GM19351 (cell line): Measurements from ENCODE around the gene NFX1.
"Not testable (repeated sequence)": the region's sequence is repeated elsewhere in the genome, so short reads cannot be mapped to it uniquely, and the experiment has no call there.

Experiments used
- ATAC-seq: cut with Tn5 transposase; IDR thresholded peaks from one replicate; pipeline ENCODE4 v1.9.1; 2021; ENCODE audit warnings: mild to moderate bottlenecking, moderate library complexity; ENCODE audit not compliant: unreplicated experiment

The NFX1 gene

DNA sequence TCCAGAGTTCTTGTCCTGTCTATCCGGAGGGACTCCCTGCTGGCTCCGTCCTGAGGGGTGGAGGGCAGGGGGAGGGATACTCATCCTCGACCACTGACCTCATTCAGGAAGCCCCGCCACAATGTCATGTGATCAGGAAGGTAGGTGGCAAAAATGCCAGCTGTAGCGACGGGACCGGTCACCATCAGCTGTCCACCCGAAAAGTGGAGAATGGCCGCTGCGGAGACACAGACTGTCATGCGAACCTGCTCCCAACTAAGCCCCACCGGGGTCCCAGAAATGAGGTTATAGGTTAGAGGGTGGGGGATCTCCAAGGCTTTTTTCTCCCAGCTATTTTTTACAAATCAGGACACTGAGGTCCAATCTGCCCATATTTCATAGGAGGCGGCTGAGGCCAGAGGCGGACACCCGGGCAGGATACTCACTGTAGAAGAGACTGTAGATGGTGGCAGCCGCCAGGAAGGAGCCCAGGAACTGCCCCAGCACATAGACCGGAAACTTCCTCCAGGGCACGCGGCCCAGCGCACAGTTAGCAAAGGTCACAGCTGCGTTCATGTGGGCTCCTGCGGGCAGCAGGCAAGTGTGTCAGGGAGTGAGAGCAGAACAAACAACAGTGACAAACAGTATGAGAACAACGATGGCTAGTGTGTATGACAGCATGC lies 95.8 kb downstream of the NFX1 start:
- ATAC-seq = not testable (repeated sequence)

- not testable (repeated sequence) for ATAC-seq
Observed at GRCh38 chr9:33386641-33386996, 96.3 kb downstream of the NFX1 start.

DNA sequence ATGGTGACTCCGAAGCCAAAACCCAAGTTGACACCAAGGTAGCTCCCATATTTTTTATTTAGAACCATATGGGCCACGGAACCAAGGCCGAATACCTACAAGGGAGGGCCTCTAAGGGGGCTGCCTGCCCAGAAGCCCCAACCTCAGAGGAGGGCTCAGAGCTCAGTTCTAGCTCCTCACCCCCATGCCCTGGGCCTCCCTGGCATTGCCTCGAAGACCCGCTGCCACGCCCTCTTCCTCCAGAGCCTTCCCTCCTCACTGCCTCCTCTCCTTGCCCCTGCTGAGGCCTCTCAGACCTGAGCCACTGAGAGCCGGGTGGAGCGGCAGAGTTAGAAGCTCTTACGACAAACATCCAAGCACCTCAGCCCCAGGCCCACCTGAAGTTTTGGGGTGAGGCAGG lies 96.7 kb downstream of the NFX1 start:
- ATAC-seq = not testable (repeated sequence)

DNA sequence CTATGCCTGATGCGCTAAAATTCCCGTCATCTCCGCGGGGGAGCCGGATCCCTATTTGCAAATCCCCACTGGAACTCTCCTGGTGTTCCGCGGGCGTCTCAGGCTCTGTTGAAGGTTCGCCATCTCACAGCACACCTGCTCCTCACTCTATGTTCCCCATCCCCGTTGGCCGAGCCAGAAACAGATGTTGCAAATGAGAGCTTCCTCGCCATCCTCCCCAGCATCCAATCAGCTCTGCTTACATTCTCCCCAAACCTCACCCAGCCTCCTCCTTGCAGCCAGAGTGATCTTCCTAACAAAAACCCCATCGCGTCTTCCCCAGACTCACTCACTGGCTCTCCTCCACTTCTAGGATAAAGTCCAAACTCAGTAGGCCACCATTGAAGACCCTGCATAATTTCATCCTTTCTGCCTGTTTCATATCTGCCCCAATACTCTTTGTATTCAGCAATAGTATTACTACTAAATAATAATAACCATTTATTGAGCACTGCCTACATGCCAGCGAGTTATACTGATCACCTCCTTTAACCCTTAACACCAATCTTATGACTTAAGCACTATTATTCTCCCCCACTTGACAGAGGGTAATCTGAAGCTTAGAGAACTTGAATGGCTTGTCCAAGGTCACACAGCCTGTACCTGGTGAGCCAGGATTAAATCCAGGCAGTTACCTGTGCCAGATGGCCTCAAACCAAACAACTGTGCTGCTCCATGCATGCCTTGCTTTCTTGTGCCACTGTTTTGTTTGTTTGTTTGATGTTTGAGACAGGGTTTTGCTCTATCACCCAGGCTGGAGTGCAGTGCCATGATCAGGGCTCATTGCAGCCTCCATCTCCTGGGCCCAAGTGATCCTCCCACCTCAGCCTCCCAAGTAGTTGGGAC lies 98.0 kb downstream of the NFX1 start:
- no peak for ATAC-seq

DNA sequence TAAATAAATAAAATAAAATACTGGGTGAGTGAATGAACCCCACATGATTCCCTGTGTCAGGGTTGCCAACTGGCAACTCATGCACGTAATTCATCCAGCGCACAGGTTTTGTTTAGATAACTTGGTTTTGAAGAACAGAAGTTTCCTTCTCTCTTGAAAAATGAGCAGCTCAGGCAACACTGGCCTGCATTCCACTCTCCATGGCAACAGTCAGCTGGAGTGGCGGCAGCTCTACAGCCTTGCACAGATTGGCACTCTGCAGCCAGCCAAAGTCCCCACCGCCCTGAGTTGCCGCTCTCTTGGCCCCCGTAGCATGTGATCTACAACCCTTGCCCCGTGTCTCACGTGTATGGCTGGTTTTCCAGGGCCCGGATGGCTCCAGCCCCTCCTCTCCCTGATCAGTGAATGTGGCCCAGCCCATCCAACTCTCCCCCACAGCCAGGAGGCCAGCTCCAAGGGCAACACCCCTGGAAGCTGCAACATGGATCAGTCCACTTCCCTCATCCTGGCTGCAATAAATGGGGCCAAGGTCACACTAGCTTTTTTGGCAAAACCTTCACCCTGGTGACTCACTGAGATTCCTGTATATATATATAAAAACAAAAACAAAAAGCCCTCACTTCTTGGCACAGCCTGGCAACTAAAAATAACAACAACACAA lies 100.9 kb downstream of the NFX1 start:
- not testable (repeated sequence) for ATAC-seq

- not testable (repeated sequence) for ATAC-seq
Observed at GRCh38 chr9:33392591-33393021, 102.3 kb downstream of the NFX1 start.

DNA sequence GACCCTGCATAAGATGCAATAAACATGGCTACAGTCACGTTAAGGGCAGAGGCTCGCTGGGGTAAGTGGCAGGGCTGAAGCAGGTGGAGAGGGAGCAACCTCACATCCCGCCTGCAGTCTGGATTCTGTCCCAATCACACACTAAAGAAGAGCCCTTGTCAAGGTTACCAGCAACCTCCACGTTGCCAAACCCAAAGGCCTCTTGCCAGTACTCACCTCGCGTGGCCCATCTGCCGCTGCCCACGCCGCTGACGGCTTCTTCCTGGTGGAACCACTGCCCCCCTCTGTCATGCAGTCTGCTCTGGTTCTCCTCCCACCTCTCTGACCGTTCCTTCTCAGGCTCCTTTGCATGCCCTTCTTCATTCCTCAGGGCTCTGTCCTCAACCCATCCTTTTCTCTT lies 103.3 kb downstream of the NFX1 start:
- ATAC-seq = no peak

- not testable (repeated sequence) for ATAC-seq
Observed at GRCh38 chr9:33393986-33394385, 103.7 kb downstream of the NFX1 start.

- not testable (repeated sequence) for ATAC-seq
Observed at GRCh38 chr9:33395159-33395879, 105.0 kb downstream of the NFX1 start.

GRCh38 chr9:33397801-33398200 lies 107.5 kb downstream of the NFX1 start:
- ATAC-seq = not testable (repeated sequence)

- ATAC-seq = not testable (repeated sequence)
Observed at GRCh38 chr9:33399047-33399446, 108.7 kb downstream of the NFX1 start.

DNA sequence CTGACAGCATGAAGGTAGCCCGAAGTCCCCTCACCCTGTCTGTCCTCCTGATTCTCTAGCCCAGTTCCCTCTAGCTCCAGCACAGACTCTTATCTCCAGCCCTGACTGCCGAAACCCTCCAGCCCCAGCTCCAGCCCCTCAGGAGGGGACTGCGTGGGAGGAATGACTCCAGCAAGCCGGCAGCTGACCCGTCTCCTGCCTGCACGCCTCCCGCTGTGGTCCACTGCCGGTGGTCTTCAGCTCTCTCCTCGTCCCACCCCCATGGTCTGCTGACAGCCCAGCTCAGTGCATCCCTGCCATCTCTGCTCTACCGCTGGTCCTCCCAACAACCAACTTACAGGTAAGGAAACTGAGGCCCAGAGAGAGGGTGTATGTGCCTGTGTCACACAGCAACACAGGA lies 111.5 kb downstream of the NFX1 start:
- ATAC-seq = not testable (repeated sequence)

GRCh38 chr9:33402371-33402770 lies 112.1 kb downstream of the NFX1 start, which contains the start of gene AQP7:
TSS of gene AQP7 (minus strand) at chr9:33402568. CDS start at chr9:33401262, 1,306 bp downstream.
- not testable (repeated sequence) for ATAC-seq

DNA sequence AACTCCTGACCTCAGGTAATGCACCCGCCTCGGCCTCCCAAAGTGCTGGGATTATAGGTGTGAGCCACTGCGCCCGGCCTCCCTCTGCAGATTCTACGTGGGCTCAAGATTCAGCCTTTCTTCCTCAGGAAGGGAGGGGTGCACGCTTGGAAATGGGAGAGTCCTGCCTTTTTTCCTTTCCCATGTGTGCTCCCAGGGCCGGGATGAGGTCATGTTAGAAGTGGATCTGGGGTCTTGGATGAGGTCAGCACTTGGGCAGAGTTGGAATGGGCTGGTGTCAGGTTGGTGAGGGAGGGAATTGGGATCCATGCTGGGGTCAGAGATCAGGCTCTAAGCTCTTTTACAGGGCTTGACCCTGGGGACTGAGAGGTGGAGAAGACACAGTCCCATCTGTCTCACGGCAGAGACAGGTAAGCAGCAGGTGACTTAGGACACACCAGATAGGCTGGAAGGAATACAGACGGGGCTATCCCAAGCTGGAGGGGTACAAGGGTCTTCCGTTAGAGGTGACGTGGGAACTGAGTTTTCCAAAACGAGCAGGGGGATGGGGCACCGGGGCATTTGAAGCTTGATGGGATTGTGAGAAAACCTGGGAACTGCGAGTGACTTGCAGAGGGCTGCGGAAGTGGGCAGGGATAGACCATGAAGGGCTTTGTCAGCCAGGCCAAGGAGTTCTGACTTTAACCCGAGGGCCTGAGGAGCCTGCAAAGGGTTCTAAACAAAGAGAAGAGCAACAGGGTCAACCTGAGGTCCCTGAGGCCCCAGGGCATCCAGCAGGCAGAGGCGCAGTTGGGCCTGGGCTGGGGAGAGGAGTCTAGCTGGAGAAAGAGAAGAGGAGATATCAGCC lies 113.8 kb downstream of the NFX1 start:
- no peak for ATAC-seq

GRCh38 chr9:33404788-33405362 lies 114.6 kb downstream of the NFX1 start:
- ATAC-seq = no peak

- no peak for ATAC-seq
Observed at GRCh38 chr9:33407061-33407460, 116.7 kb downstream of the NFX1 start.

DNA sequence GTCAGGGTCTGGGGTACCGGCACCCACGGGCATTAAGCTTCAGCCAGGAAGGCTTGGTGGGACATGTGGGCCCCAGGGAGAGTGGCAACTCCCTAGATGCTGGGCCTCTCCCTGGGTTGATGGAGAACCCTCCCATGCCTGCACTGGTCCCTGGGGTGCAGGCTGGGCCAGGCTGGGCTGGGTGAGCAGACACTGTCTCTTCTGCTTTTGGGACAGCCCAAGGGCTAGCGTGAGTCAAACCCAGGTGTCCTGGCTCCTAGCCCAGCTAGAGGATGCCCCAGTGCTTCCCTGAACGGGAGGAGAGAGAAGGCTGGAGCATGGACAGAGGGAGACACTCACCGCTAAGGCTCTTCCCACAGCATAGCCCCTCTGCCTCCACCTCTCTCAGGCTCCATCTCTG lies 117.8 kb downstream of the NFX1 start:
- ATAC-seq = no peak

- no peak for ATAC-seq
Observed at GRCh38 chr9:33414268-33414667, 124.0 kb downstream of the NFX1 start.

DNA sequence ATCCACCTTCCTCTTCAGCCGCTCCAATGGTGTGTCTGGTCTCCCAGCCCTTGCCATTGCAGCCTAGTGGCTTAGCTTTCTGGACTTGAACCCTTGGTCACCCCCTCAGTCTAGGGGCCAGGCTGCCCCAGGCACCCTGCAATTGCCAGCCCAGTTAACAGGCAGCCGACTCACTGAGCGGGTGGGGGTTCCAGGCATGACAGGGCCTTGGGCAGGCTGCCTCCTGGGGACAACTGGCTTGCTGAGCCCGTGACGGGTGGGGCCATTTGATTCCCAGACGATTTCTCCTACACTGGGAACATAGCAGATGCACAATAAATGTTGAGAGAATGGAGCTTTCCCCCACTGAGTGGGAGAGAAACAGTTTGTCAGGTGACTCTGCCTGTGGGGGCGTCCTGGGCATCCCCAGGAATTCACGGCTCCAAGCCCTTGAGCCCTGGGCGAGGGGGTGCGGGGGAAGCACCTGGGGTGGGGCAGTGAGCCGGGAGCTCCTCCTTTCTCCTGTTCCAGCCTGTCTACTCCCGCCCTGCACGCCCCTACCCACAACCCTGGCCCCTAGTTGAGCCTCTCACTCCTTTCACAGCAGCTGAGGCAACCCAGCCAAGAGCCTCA lies 124.7 kb downstream of the NFX1 start:
- no peak for ATAC-seq
